ENCODE results near the gene ADCY5. TPM values are rescaled to one million over a fixed set of nuclear protein-coding genes. Genes with fewer than 3 reads are reported as not detected.

Gene ADCY5
- total RNA-seq, 1 donor from 2014 or later = 32.2 TPM

- intact Hi-C loops (cut with DNase I) = no loop called here
- no peak for DNase-seq (ENCODE audit: low spot score in 2 of 2)
Observed at GRCh38 chr3:123333401-123333800, 115.5 kb downstream of the ADCY5 start.

DNA sequence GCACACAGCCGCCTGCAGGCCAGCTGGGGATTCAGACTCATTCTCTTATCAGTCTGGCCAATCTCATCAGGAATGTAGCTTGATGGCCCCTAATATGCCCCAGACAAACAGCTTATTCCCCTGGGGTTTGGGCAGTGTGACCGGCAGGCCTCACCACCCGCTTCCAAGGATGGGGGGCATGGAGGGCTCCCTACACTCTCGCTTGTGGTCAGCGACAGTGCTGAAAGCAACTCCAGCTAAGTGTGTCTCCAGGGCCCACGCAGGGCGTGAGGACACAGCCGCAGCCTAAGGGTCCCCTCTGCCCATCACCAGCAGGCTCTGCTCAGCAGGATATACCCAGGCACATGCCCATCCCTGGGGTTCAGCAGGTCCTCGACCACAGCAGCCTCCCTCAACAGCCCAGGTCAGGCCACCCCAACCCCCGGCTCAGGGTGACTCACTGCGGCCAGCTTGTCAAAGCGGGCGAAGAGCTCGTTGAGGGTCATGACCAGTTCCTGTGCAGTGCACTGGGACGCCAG lies 116.7 kb downstream of the ADCY5 start:
- H3K4me3 ChIP-seq = no peak overlapping the region
- H3K27me3 ChIP-seq = no peaks in the 10 kb centered on the region
- H3K4me1 ChIP-seq = peaks cover 14 to 73% of the 10 kb centered on the region in 2 donors
- H3K9me3 ChIP-seq = no peaks in the 10 kb centered on the region
- peaks cover 0 to 4% of the 10 kb centered on the region in 2 donors for H3K36me3 ChIP-seq
- intact Hi-C loops (cut with DNase I) = no loop called here
- peak overlapping the region; percentile 86 for H3K27ac ChIP-seq
- no peak for DNase-seq (ENCODE audit: low spot score in 2 of 2)
- no peak for TF ChIP-seq CTCF (IDR thresholded peaks at IDR 0.05)

More at GRCh38 chr3:123333401-123333800, 115.5 kb downstream of the ADCY5 start:
- no peaks in the 10 kb centered on the region for H3K9me3 ChIP-seq
- no peaks in the 10 kb centered on the region for H3K27me3 ChIP-seq
- TF ChIP-seq CTCF (IDR thresholded peaks at IDR 0.05) = no peak
- peaks cover 0 to 4% of the 10 kb centered on the region in 2 donors for H3K36me3 ChIP-seq
- H3K4me3 ChIP-seq = no peak overlapping the region
- peak overlapping the region; percentile 86 for H3K27ac ChIP-seq
- H3K4me1 ChIP-seq = peaks cover 14 to 67% of the 10 kb centered on the region in 2 donors

DNA sequence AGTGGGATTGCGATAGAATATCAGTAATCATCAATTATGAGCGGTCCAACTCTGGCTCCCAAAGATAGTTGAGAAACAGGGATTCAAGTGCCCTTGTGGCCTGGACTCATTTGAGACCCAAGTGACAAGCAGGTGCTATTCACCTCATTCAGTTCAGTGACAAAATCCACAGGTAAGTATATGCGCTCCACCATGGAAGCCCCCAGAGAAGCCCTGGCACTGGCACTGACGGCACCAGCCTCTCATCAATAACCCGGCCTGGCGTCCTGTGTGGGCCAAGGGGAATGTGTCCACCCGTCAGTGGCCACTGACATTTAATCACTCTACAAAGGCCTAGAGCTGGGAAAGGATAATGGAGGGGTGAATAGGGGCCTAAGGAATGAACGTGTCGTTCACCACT lies 117.2 kb downstream of the ADCY5 start:
- no peaks in the 10 kb centered on the region for H3K9me3 ChIP-seq
- H3K36me3 ChIP-seq = peaks cover 0 to 4% of the 10 kb centered on the region in 2 donors
- peaks cover 14 to 73% of the 10 kb centered on the region in 2 donors for H3K4me1 ChIP-seq
- no peaks in the 10 kb centered on the region for H3K27me3 ChIP-seq
- H3K4me3 ChIP-seq = no peak overlapping the region
- TF ChIP-seq CTCF (IDR thresholded peaks at IDR 0.05) = no peak
- no peak for DNase-seq (ENCODE audit: low spot score in 2 of 2)
- intact Hi-C loops (cut with DNase I) = loop anchor here (2.0 kb wide), 1 partner anchor 41 kb away; no protein-coding TSS in a partner anchor
- peak overlapping the region; percentile 86 for H3K27ac ChIP-seq

GRCh38 chr3:123331006-123331405 lies 117.9 kb downstream of the ADCY5 start:
- peak in 1 of 2 donors; percentile 69 for DNase-seq (ENCODE audit: low spot score in 2 of 2)
- Histone ChIP-seq H3K4me3 (peak overlapping the region; percentile 35 to 41), H3K36me3 (peaks cover 0 to 4% of the 10 kb centered on the region in 2 donors), H3K27ac (peak overlapping the region; percentile 86), H3K4me1 (peaks cover 14 to 69% of the 10 kb centered on the region in 2 donors), H3K9me3 (no peaks in the 10 kb centered on the region), H3K27me3 (no peaks in the 10 kb centered on the region)
- intact Hi-C loops (cut with DNase I) = loop anchor here (2.0 kb wide), 1 partner anchor 42 kb away; no protein-coding TSS in a partner anchor
- TF ChIP-seq CTCF (IDR thresholded peaks at IDR 0.05) = no peak

DNA sequence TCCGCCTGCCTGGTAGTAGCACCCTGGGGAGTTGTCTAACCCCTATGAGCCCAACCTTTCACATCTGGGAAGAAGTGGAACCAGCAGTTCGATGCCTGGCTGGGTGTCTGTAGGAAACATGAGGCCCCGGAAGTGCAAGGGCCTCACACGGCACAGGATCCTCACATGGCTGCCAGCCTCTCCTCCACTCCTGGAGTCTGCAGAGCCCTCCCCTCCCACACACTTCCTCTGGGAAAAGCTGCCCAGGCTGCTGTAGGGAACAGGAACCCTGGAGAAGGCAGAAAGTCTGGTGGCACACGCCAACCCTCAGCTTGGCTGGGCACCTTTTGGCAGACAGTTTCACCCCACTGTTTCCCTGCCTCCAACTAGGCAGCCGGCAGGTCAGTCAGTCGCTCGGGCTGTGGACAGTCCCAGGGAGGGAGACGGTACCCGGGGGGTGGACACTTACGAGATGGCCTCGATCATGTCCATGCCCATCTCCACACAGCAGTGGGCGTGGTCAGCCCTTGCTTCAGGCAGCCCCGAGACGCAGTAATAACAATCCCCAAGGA lies 118.4 kb downstream of the ADCY5 start:
- no peak for TF ChIP-seq CTCF (IDR thresholded peaks at IDR 0.05)
- peaks cover 14 to 67% of the 10 kb centered on the region in 2 donors for H3K4me1 ChIP-seq
- H3K4me3 ChIP-seq = peak overlapping the region; percentile 35 to 41
- no peaks in the 10 kb centered on the region for H3K27me3 ChIP-seq
- peak overlapping the region; percentile 86 for H3K27ac ChIP-seq
- peaks cover 1 to 4% of the 10 kb centered on the region in 2 donors for H3K36me3 ChIP-seq
- no peaks in the 10 kb centered on the region for H3K9me3 ChIP-seq
- intact Hi-C loops (cut with DNase I) = loop anchor here (2.0 kb wide), 1 partner anchor 42 kb away; no protein-coding TSS in a partner anchor
- DNase-seq (ENCODE audit: low spot score in 2 of 2) = peak in 1 of 2 donors; percentile 81
